WERI-Rb-1 (cell line): Measurements from ENCODE around the gene TDP1.

Source experiments
- DNase-seq: peaks from one replicate; pipeline ENCODE4 v3.0.0-alpha.2; 2020
- H3K27ac ChIP-seq: fragments of 250-450 bp; sonication (Bioruptor Pico); 2 replicates; pipeline ENCODE4 v1.5.1; 2020; ENCODE audit warnings: mild to moderate bottlenecking, moderate library complexity
- H3K27me3 ChIP-seq: fragments of 250-450 bp; sonication (Bioruptor Pico); 2 replicates; pipeline ENCODE4 v1.5.1; 2021; ENCODE audit warnings: mild to moderate bottlenecking, low read depth, moderate library complexity; ENCODE audit not compliant: insufficient read depth, severe bottlenecking
- H3K36me3 ChIP-seq: fragments of 250-450 bp; sonication (Bioruptor Pico); 2 replicates; pipeline ENCODE4 v1.5.1; 2020; ENCODE audit warnings: mild to moderate bottlenecking, moderate library complexity
- H3K4me3 ChIP-seq: 2 replicates; pipeline ENCODE4 v1.5.1; 2011; ENCODE audit warnings: low read depth, mild to moderate bottlenecking, control low read depth, low read length
- H3K9me3 ChIP-seq: fragments of 250-450 bp; sonication (Bioruptor Pico); 2 replicates; pipeline ENCODE4 v1.5.1; 2021; ENCODE audit warnings: mild to moderate bottlenecking, moderate library complexity; ENCODE audit not compliant: severe bottlenecking
- TF ChIP-seq, protein P1 (sequence below): IDR thresholded peaks from 2 replicates; pipeline ENCODE4 v1.5.1; 2011; ENCODE audit warnings: low read depth, mild to moderate bottlenecking, control low read depth, inconsistent platforms, low read length

The TDP1 gene

DNA sequence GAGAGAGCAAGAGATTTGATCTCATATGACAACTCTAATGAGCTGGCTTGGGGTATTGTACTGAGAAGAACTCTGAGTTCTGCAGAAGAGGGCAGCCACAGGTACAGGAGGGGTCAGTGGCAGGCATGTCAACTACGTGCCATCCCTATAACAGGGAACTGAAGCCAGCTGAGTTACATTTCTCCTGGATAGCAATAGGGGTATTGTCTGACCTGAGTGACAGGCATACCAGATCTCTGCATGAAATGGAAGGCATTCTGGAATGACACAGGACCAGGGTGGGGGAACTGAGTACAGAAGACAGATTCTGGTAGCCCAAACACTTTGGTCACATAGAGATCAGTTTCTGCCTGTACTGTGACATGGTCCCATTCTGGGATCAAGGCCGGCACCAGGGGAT lies 37.0 kb upstream of the TDP1 start:
- TF ChIP-seq, protein P1, sequence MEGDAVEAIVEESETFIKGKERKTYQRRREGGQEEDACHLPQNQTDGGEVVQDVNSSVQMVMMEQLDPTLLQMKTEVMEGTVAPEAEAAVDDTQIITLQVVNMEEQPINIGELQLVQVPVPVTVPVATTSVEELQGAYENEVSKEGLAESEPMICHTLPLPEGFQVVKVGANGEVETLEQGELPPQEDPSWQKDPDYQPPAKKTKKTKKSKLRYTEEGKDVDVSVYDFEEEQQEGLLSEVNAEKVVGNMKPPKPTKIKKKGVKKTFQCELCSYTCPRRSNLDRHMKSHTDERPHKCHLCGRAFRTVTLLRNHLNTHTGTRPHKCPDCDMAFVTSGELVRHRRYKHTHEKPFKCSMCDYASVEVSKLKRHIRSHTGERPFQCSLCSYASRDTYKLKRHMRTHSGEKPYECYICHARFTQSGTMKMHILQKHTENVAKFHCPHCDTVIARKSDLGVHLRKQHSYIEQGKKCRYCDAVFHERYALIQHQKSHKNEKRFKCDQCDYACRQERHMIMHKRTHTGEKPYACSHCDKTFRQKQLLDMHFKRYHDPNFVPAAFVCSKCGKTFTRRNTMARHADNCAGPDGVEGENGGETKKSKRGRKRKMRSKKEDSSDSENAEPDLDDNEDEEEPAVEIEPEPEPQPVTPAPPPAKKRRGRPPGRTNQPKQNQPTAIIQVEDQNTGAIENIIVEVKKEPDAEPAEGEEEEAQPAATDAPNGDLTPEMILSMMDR: no peak
- Histone ChIP-seq H3K4me3 (no peak overlapping the region), H3K36me3 (no peaks in the 10 kb centered on the region), H3K27me3 (no peaks in the 10 kb centered on the region), H3K27ac (no peak overlapping the region), H3K9me3 (no peaks in the 10 kb centered on the region)
- DNase-seq: no peak

DNA sequence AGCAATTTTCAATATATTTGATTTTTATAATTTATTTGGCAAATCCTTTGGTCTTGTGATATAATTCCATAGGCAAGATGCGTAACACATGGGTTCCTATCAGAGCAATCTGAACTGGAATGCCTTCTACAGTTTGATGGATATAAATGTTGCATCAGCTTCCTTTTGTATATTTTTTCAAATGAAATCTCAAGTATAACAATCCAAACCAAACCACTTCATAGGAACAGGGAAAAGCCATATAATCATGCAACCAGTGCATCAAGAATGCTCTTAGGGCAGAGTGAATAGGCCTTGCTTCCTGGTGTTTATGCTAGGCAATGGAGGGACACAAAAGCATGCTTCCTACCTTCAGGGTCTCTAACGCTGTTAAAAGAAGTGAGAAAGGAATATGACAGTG lies 35.7 kb upstream of the TDP1 start:
- Histone ChIP-seq H3K27me3 (no peaks in the 10 kb centered on the region), H3K27ac (no peak overlapping the region), H3K36me3 (0 out of 2 replicates have a peak, but pooled peaks cover 2% of the 10 kb centered on the region), H3K4me3 (no peak overlapping the region), H3K9me3 (no peaks in the 10 kb centered on the region)
- TF ChIP-seq, protein P1: no peak
- DNase-seq: no peak

DNA sequence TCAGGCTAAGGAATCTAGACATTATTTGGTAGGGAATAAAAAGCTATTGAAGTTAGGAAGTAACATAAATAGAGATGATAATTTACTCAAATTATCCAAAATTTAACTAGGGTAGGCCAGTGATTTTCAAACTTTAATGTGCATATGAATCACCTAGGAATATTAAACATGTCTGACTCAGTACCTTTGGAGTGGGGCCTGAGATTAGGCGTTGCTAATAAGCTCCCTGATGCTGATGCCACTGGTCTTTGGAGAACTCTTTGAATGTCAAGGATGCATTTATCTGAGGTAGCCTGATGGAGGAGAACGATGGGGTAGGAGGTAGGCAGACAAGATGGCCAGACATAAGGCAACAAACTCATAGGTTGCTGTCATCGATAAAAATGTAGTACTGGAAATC lies 34.4 kb upstream of the TDP1 start:
- H3K9me3 ChIP-seq: no peaks in the 10 kb centered on the region

DNA sequence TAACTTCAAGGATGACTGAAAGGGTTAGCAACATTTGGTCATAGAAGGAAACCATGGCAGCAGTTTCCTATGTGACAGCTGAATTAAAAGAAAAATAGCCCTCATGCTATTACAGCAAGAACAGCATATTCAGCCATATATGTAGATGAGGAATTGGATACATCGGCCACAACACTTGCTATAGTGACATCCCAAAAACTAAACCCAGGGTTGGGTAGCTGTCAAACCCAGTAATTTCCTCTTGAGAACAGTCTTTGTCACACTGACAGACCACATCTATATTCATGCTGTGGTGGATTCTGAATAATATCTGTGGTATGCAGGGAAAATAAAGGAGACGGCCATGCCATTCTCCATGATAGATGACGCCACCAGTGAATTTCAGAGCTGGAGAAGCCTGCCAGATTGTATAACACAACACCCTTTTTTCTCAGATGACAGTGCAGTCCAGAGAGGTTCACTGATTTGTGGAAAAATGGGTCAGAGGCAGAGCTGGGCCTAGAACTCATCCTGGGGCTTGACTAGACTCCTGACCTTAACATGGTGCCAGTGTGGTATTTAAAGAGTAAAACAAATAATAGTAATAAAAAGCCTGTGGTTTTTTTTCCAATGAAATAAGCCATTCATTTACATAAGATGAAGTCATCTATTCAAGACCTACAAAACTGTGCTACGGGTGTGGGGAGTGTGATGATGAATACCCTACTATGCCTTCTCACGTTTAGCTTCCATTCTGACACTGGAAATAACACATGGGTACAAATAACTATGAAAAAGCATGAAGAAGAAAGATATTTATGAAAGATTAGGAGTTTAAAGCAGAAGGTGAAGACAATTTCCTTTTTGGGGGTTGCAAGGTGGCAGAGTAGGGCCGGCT lies 33.5 kb upstream of the TDP1 start:
- DNase-seq: no peak
- TF ChIP-seq, protein P1: no peak
- 0 out of 2 replicates have a peak, but pooled peaks cover 2% of the 10 kb centered on the region for H3K36me3 ChIP-seq
- no peaks in the 10 kb centered on the region for H3K27me3 ChIP-seq
- no peak overlapping the region for H3K4me3 ChIP-seq
- no peak overlapping the region for H3K27ac ChIP-seq
- no peaks in the 10 kb centered on the region for H3K9me3 ChIP-seq

More for the DNA sequence above, 34.4 kb upstream of the TDP1 start:
- Histone ChIP-seq H3K27me3 (no peaks in the 10 kb centered on the region), H3K27ac (no peak overlapping the region), H3K4me3 (no peak overlapping the region), H3K36me3 (0 out of 2 replicates have a peak, but pooled peaks cover 2% of the 10 kb centered on the region)
- DNase-seq: no peak
- TF ChIP-seq, protein P1: no peak

DNA sequence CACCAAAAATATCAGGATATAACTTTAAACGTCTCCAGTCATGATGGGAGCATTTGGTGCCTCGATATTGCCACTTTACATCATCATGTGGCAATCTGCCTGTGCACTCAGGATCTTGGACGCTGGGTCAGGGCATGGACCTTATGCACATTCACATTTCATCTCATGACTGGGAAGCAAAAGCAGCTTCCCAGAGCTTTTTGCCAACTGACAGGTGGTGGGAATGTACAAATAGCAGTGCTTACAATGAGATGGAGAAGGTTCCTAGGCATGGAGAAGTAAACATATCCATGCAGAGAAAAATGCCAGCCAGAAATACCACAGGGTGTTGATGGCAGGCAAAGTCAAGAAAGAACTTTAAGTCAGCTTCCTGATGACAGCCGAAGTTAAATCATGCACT lies 31.5 kb upstream of the TDP1 start:
- DNase-seq: no peak
- Histone ChIP-seq H3K4me3 (no peak overlapping the region), H3K27me3 (no peaks in the 10 kb centered on the region), H3K36me3 (0 out of 2 replicates have a peak, but pooled peaks cover 2% of the 10 kb centered on the region), H3K27ac (no peak overlapping the region), H3K9me3 (no peaks in the 10 kb centered on the region)
- TF ChIP-seq, protein P1: no peak
